SK-N-MC (cell line): ENCODE measurements around the gene ORC3.

Source experiments
- EZH2 ChIP-seq: fragments of 200-600 bp; sonication (generic); IDR thresholded peaks from one replicate; pipeline ENCODE4 v1.6.1; 2017; ENCODE audit warnings: antibody characterized with exemption
- POLR2AphosphoS5 ChIP-seq: IDR thresholded peaks from 2 replicates; pipeline ENCODE4 v1.6.1; 2012; ENCODE audit warnings: mild to moderate bottlenecking, low read depth, low read length, borderline replicate concordance

- TF ChIP-seq POLR2AphosphoS5 (no peak), EZH2 (no peak)
Measured at GRCh38 chr6:87673237-87673636, 83.3 kb downstream of the ORC3 start.
